ENCODE data around the gene PIGW. TPM values are rescaled to one million over a fixed set of nuclear protein-coding genes. Genes with fewer than 3 reads are reported as not detected.

Gene PIGW
- total RNA-seq, 1 donor from 2014 or later: 8.9 TPM

- no peak for DNase-seq (ENCODE audit: low spot score)
Measured at GRCh38 chr17:36545077-36545464, 10.3 kb downstream of the PIGW start.

GRCh38 chr17:36545465-36546417 is 11.0 kb downstream of the PIGW start:
- DNase-seq (ENCODE audit: low spot score): peak; percentile 99

GRCh38 chr17:36546418-36547093 is 11.8 kb downstream of the PIGW start:
- DNase-seq (ENCODE audit: low spot score): no peak

GRCh38 chr17:36547776-36548175 is 13.0 kb downstream of the PIGW start:
- no peak for DNase-seq (ENCODE audit: low spot score)

- no peak for DNase-seq (ENCODE audit: low spot score)
Measured at GRCh38 chr17:36550491-36551417, 16.0 kb downstream of the PIGW start.

- DNase-seq (ENCODE audit: low spot score): no peak
Measured at GRCh38 chr17:36553459-36553858, 18.7 kb downstream of the PIGW start.

- DNase-seq (ENCODE audit: low spot score): no peak
Measured at GRCh38 chr17:36566081-36566480, 31.3 kb downstream of the PIGW start.

GRCh38 chr17:36575028-36575427 is 40.2 kb downstream of the PIGW start:
- no peak for DNase-seq (ENCODE audit: low spot score)

GRCh38 chr17:36576793-36577192 is 42.0 kb downstream of the PIGW start:
- no peak for DNase-seq (ENCODE audit: low spot score)

- no peak for DNase-seq (ENCODE audit: low spot score)
Measured at GRCh38 chr17:36578671-36579070, 43.9 kb downstream of the PIGW start.

- no peak for DNase-seq (ENCODE audit: low spot score)
Measured at GRCh38 chr17:36583787-36584186, 49.0 kb downstream of the PIGW start.

GRCh38 chr17:36586138-36586537 is 51.4 kb downstream of the PIGW start:
- DNase-seq (ENCODE audit: low spot score): no peak

Other genes with a start within 250 kb of the PIGW start
- not detected for gene TBC1D3G, start 211.1 kb upstream of the PIGW start, total RNA-seq
- not detected for gene TBC1D3H, start 146.6 kb upstream of the PIGW start, total RNA-seq
- gene ZNHIT3, start 48.3 kb upstream of the PIGW start, total RNA-seq: 19.1 TPM
- 46.8 TPM for gene MYO19, start 119 bp upstream of the PIGW start, total RNA-seq
- gene GGNBP2, start 9.9 kb downstream of the PIGW start, total RNA-seq: 75.4 TPM
- 16.3 TPM for gene DHRS11, start 56.9 kb downstream of the PIGW start, total RNA-seq
- 4.1 TPM for gene MRM1, start 66.6 kb downstream of the PIGW start, total RNA-seq